AG04449 (cell line): ENCODE measurements around the gene RPS6KA5.

ENCODE experiments used
- CTCF ChIA-PET: fragments of 350-600 bp; formaldehyde crosslinking; extraction: SDS; loops from one replicate; lab custom pipeline; 2021; ENCODE audit warnings: antibody characterized with exemption; lab: Yijun Ruan, JAX
- POLR2A ChIA-PET: fragments of 400-600, 350-600 bp; formaldehyde crosslinking; extraction: SDS; loops from one replicate; lab custom pipeline; 2020; ENCODE audit warnings: antibody characterized with exemption, inconsistent platforms; lab: Yijun Ruan, JAX
- DNase-seq: peaks from one replicate; pipeline ENCODE4 v3.0.0-alpha.2; 2010; ENCODE audit warnings: low read depth, low spot score
- H3K4me3 ChIP-seq: 2 replicates; pipeline ENCODE4 v1.5.1; 2011; ENCODE audit warnings: low read depth, mild to moderate bottlenecking, control low read depth, low read length
- TF ChIP-seq, protein P1 (sequence below): IDR thresholded peaks from one replicate; pipeline ENCODE4 v1.5.1; 2011; ENCODE audit warnings: mild to moderate bottlenecking, moderate library complexity, low read length, control low read depth, inconsistent platforms; ENCODE audit not compliant: insufficient read depth; ENCODE audit errors: missing control alignments

The RPS6KA5 gene

DNA sequence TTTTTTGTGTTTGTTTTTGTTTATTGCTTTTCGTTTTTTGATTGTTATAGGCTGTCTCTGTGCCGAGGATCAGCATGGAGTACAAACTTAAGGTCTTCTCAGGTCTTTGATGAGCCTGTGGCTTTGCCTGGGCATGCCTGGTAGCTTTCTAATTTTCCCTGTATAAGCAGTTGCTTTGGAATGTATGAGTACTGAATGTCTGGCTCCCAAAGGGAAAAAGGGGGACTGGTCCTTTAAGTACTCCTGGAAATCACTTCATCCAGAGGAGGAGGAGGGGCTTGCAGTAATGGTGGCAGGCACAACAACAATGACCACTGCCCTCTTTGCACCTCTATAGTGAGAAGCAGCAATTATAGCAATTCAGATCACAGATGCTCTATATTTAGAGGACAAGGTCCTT is 176.7 kb downstream of the RPS6KA5 start:
- CTCF ChIA-PET, result no interaction called here
- DNase-seq, result no peak
- no peak overlapping the region for H3K4me3 ChIP-seq
- TF ChIP-seq, protein P1, sequence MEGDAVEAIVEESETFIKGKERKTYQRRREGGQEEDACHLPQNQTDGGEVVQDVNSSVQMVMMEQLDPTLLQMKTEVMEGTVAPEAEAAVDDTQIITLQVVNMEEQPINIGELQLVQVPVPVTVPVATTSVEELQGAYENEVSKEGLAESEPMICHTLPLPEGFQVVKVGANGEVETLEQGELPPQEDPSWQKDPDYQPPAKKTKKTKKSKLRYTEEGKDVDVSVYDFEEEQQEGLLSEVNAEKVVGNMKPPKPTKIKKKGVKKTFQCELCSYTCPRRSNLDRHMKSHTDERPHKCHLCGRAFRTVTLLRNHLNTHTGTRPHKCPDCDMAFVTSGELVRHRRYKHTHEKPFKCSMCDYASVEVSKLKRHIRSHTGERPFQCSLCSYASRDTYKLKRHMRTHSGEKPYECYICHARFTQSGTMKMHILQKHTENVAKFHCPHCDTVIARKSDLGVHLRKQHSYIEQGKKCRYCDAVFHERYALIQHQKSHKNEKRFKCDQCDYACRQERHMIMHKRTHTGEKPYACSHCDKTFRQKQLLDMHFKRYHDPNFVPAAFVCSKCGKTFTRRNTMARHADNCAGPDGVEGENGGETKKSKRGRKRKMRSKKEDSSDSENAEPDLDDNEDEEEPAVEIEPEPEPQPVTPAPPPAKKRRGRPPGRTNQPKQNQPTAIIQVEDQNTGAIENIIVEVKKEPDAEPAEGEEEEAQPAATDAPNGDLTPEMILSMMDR, result no peak
- POLR2A ChIA-PET, result no interaction called here

GRCh38 chr14:90883197-90883596 is 177.2 kb downstream of the RPS6KA5 start:
- POLR2A ChIA-PET, result no interaction called here
- no peak for DNase-seq
- CTCF ChIA-PET, result no interaction called here
- no peak overlapping the region for H3K4me3 ChIP-seq
- TF ChIP-seq, protein P1, result no peak

DNA sequence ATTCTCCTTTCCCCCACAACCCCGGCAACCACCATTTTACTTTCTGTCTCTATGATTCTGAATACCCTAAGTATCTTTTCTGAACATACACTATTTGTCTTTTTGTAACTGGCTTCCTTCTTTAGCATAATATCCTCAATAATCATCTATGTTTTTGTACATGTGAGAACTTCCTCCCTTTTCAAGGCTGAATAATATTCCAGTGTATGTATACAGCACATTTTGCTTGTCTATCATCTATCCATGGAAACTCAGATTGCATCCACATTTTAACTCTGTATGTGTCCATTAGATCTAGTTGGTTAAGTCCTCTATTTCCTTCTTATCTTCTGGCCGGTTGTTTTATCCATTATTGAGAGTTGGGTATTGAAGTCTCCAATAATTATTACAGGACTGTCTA is 180.2 kb downstream of the RPS6KA5 start:
- H3K4me3 ChIP-seq, result no peak overlapping the region
- TF ChIP-seq, protein P1, result no peak
- no peak for DNase-seq
- POLR2A ChIA-PET, result no interaction called here
- CTCF ChIA-PET, result no interaction called here

GRCh38 chr14:90874599-90874998 is 185.8 kb downstream of the RPS6KA5 start:
- ChIA-PET POLR2A (no interaction called here), CTCF (no interaction called here)
- H3K4me3 ChIP-seq, result no peak overlapping the region
- TF ChIP-seq, protein P1, result no peak
- DNase-seq, result no peak

DNA sequence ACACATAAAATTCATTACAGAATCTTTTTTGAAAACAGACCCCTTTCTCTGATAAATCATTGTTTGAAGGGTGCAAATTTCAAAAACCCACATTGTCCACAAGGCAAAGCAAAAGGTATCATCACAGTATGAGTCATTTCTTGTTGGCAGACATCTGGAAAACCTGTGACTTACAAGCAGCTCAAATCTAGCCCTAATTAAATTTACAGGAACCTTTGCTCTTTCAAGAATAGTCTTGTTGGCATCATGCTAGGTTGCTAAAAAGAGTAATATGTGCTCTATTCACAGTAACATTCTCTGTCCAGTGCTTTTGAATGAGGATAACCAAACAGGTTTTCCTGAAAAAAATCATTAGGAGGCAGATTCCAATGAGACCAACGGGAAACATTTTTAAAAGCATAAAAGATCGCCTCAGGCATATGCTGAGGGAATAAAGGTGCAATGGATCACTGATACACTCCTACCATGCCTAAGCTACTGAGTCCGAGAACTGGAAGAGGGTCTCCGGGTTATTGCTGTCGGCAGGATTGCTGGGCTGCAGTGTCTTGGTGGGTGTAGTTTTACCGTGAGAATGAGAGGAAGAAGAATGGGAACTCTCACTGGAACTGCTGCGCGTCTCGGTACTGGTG is 188.7 kb downstream of the RPS6KA5 start:
- CTCF ChIA-PET, result no interaction called here
- POLR2A ChIA-PET, result no interaction called here

DNA sequence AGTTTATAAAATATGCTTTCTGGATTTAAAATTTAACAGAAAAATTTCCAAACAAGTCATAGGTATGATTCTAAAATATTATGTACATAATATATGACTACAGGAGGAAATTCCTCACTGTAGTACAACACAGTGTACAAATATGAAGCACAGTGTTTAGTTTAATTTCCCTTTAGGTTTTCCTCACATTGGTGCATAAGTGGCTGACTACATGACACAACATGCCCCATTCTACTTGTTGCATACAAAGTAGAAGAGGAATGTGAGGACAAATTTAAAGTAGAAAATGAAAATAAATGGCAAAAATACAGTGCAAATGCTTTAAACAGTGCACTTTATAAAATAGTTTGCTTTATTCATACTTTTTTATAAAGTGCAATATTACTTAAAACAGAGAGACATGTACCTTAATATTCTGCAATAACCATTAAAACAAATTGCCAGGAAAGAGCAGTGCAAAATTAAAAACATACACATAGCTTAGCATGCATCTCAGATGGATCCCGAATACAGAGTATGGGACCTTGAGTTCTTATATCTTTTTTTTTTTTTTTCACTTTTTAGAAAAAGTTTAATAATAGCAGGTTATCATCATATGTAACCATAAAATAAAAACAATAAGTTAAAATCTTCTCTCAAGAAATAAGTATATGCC is 189.4 kb downstream of the RPS6KA5 start:
- ChIA-PET CTCF (no interaction called here), POLR2A (no interaction called here)
- TF ChIP-seq, protein P1, result no peak
- no peak for DNase-seq
- H3K4me3 ChIP-seq, result no peak overlapping the region

More for the DNA sequence above, 188.7 kb downstream of the RPS6KA5 start:
- TF ChIP-seq, protein P1, result no peak
- no peak for DNase-seq
- no peak overlapping the region for H3K4me3 ChIP-seq
